HG03045 (cell line): ENCODE measurements around the gene SERPINA9.
"Not testable (repeated sequence)": the region's sequence is repeated elsewhere in the genome, so short reads cannot be mapped to it uniquely, and the experiment has no call there.

ENCODE experiments used
- ATAC-seq: cut with Tn5 transposase; IDR thresholded peaks from one replicate; pipeline ENCODE4 v1.9.1; 2021; ENCODE audit warnings: mild to moderate bottlenecking, moderate library complexity; ENCODE audit not compliant: unreplicated experiment

Gene SERPINA9

DNA sequence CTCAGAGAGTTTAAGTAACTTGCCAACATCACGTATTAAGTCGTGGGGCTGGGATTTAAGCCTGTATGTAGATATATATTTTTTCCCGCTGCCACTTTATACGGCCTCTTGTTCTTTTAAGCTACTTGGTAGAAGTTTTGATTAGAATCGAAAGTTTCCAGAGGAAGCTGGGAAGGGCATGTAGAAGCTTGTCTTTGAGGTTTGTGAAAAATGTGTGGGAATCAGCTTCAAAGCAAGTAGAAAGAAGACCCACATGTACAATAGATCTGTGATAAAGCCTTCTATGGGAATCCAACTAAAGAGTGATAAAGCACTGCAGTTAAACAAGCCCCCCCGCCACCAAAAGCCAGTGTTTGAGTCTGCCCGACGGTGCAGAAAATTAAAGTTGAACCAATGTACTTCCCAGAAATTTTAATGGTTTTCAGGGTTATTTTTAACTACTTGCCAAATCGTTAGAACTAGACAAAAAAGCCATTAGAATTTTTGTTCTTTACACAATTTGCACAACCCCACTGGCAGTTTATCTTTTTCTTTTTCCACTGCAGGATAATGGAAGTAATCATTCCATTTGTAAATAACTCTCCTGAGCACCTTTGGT is 48.9 kb downstream of the SERPINA9 start:
- ATAC-seq, result no peak

DNA sequence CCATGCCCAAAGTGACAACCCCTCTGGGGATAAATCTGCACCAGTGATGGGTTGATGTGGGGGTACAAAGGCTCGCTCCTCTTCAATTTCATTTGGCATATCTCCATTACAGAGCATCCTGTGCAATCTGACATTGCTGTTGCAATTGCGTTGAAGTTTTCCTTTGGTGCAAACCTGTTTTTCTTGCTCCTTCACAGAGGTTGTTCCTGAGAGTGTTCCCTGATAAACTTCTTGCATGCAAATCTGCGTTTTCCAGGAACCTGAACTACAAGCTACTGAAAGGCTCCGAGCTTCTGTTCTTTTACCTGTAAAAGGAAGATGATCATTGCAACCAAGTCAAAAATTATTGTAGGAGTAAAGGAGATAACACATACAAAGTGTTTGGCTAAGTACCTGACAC is 49.5 kb downstream of the SERPINA9 start:
- ATAC-seq, result no peak

GRCh38 chr14:94424371-94424770 is 51.6 kb downstream of the SERPINA9 start:
- ATAC-seq, result no peak

- ATAC-seq, result no peak
These were observed 52.4 kb downstream of the SERPINA9 start for GRCh38 chr14:94423453-94424056.

GRCh38 chr14:94421316-94421715 is 54.7 kb downstream of the SERPINA9 start:
- ATAC-seq, result no peak

GRCh38 chr14:94417497-94418205 is 58.3 kb downstream of the SERPINA9 start:
- ATAC-seq, result not testable (repeated sequence)
